Measurements from ENCODE around the gene NEURL1B.
A peak's percentile ranks its signal among the peaks of the same experiment; 100 is the strongest.

The NEURL1B gene

DNA sequence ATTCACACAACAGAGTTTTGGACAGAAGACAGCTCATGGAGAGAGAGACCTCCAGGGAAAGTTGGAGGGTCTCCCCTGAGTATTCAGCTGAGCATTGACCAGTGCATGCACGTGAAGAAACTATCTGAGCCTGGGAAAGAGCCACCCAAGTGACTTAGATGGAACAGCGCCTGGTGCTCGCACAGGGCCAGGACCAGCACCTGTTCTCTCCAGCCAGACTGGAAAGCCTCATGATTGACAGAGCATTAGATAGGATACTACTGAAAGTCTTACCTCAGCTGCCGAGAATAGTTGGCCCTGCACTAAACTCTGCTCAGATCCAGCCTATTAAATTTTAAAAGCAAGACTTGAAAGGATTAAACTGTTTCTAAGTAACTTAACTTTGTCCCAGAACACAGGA, 28.3 kb upstream of the NEURL1B start:
- Histone ChIP-seq H3K27ac (no peak overlapping the region), H3K27me3 (replicated peaks) (peaks cover 3% of the 10 kb centered on the region), H3K36me3 (replicated peaks) (no peaks in the 10 kb centered on the region), H3K4me3 (ENCODE audit: low read depth, low read length) (no peak overlapping the region)
- TF ChIP-seq, protein P1, sequence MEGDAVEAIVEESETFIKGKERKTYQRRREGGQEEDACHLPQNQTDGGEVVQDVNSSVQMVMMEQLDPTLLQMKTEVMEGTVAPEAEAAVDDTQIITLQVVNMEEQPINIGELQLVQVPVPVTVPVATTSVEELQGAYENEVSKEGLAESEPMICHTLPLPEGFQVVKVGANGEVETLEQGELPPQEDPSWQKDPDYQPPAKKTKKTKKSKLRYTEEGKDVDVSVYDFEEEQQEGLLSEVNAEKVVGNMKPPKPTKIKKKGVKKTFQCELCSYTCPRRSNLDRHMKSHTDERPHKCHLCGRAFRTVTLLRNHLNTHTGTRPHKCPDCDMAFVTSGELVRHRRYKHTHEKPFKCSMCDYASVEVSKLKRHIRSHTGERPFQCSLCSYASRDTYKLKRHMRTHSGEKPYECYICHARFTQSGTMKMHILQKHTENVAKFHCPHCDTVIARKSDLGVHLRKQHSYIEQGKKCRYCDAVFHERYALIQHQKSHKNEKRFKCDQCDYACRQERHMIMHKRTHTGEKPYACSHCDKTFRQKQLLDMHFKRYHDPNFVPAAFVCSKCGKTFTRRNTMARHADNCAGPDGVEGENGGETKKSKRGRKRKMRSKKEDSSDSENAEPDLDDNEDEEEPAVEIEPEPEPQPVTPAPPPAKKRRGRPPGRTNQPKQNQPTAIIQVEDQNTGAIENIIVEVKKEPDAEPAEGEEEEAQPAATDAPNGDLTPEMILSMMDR (IDR thresholded peaks at IDR 0.05; ENCODE audit: low read depth, low read length, missing control alignments): no peak
- DNase-seq: no peak
- in situ Hi-C loops (cut with HindIII; ENCODE audit: low pct_ligation_motif_present, low sequenced_read_pairs): no loop called here

DNA sequence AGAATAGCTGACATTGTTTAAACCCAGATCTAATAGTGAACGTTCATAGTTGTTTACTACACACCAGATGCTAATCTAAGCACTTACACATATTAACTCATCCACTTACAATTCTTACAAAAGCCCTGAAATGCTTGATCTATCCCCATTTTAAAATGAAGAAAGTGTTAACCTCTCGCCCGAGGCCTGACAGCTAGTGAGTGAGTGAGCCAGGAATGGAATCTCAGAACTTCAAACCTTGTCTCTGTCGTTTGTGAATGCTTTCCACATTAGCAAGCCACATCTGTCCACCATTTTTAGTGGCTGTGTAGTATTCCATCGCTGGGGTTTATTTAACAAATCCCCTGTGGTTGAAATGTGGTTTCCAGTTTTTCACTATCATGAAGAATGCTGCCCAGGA, 24.9 kb upstream of the NEURL1B start:
- TF ChIP-seq, protein P1 (IDR thresholded peaks at IDR 0.05; ENCODE audit: low read depth, low read length, missing control alignments): no peak
- in situ Hi-C loops (cut with HindIII; ENCODE audit: low pct_ligation_motif_present, low sequenced_read_pairs): no loop called here
- Histone ChIP-seq H3K27ac (no peak overlapping the region), H3K27me3 (replicated peaks) (no peaks in the 10 kb centered on the region), H3K36me3 (replicated peaks) (no peaks in the 10 kb centered on the region), H3K4me3 (ENCODE audit: low read depth, low read length) (no peak overlapping the region)
- DNase-seq: no peak

- no peaks in the 10 kb centered on the region for H3K36me3 ChIP-seq (replicated peaks)
Measured at GRCh38 chr5:172616730-172617129, 24.3 kb upstream of the NEURL1B start.

DNA sequence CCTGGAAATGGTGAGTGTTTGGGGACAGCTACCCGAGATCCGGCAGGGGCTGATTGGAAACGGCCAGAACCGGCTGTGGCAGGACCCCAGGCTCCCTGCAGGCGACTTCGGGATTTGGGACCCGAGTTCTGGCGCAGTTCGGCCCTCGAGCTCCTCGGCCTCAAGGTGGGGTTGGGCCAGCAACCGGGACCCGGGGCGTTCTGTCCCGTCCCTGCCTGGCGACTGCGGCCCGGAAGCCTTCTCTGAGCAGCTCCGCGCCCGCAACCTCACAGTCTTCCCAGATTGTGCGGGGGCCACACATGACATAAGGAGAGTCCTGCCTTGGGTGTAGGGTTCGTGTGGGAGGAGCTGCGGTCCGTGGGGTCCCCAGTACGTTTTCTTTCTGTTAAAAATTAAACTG, 23.2 kb upstream of the NEURL1B start:
- no peak overlapping the region for H3K27ac ChIP-seq
- no peak overlapping the region for H3K4me3 ChIP-seq (ENCODE audit: low read depth, low read length)
- DNase-seq: no peak
- TF ChIP-seq, protein P1 (IDR thresholded peaks at IDR 0.05; ENCODE audit: low read depth, low read length, missing control alignments): no peak
- in situ Hi-C loops (cut with HindIII; ENCODE audit: low pct_ligation_motif_present, low sequenced_read_pairs): no loop called here
- H3K36me3 ChIP-seq (replicated peaks): no peaks in the 10 kb centered on the region
- no peaks in the 10 kb centered on the region for H3K27me3 ChIP-seq (replicated peaks)

More at GRCh38 chr5:172616730-172617129, 24.3 kb upstream of the NEURL1B start:
- TF ChIP-seq, protein P1 (IDR thresholded peaks at IDR 0.05; ENCODE audit: low read depth, low read length, missing control alignments): no peak
- DNase-seq: peak; percentile 69
- Histone ChIP-seq H3K27ac (no peak overlapping the region), H3K4me3 (ENCODE audit: low read depth, low read length) (no peak overlapping the region), H3K27me3 (replicated peaks) (no peaks in the 10 kb centered on the region)
- in situ Hi-C loops (cut with HindIII; ENCODE audit: low pct_ligation_motif_present, low sequenced_read_pairs): no loop called here

GRCh38 chr5:172618574-172619365, 22.3 kb upstream of the NEURL1B start:
- Histone ChIP-seq H3K27me3 (replicated peaks) (no peaks in the 10 kb centered on the region), H3K36me3 (replicated peaks) (no peaks in the 10 kb centered on the region), H3K4me3 (ENCODE audit: low read depth, low read length) (no peak overlapping the region), H3K27ac (no peak overlapping the region)
- DNase-seq: no peak
- in situ Hi-C loops (cut with HindIII; ENCODE audit: low pct_ligation_motif_present, low sequenced_read_pairs): no loop called here
- TF ChIP-seq, protein P1 (IDR thresholded peaks at IDR 0.05; ENCODE audit: low read depth, low read length, missing control alignments): no peak

DNA sequence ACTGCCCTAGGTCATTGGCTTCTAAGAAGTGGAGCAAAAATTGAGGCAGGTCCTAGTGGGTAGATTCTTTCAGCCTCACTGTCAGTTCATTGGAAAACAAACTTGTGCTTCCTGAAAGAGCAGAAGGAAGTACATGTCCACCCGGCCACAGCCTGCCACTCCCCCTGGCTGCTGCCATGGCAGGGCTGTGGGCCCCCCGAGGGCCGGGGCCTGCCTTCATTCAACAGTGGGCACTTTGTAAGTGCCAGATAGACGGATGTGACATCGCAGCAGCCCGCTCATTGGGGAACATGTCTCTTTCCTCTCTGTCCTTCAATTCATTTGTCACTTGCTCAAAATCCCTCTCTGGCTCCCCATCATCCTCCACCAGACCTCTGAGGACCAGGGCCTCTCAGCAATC, 20.6 kb upstream of the NEURL1B start:
- Histone ChIP-seq H3K36me3 (replicated peaks) (no peaks in the 10 kb centered on the region), H3K27me3 (replicated peaks) (no peaks in the 10 kb centered on the region), H3K27ac (no peak overlapping the region), H3K4me3 (ENCODE audit: low read depth, low read length) (no peak overlapping the region)
- DNase-seq: no peak
- TF ChIP-seq, protein P1 (IDR thresholded peaks at IDR 0.05; ENCODE audit: low read depth, low read length, missing control alignments): no peak
- in situ Hi-C loops (cut with HindIII; ENCODE audit: low pct_ligation_motif_present, low sequenced_read_pairs): no loop called here
